ENCODE measurements around the gene WDR33.
"Not testable (repeated sequence)": the region's sequence is repeated elsewhere in the genome, so short reads cannot be mapped to it uniquely, and the experiment has no call there.

WDR33 gene

GRCh38 chr2:127759931-127760330, 51.0 kb downstream of the WDR33 start:
- DNase-seq = no peak

DNA sequence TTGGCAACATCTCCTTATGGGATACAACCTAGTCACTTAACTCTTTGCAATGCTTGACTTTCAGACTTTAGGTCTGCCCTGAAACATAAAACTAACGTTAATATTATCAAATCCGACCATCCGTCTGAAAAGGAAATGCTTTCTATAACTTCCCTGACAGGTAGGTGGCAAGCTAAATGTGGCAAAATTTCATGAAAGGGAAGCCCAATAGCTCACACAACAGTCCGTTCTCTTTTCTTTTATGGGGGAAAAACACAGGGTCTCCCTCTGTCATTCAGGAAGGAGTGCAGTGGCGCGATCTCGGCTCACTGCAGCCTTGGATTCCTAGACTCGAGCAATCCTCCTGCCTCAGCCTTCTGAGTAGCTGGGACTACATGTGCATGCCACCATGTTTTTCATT, 56.8 kb downstream of the WDR33 start:
- DNase-seq = no peak

DNA sequence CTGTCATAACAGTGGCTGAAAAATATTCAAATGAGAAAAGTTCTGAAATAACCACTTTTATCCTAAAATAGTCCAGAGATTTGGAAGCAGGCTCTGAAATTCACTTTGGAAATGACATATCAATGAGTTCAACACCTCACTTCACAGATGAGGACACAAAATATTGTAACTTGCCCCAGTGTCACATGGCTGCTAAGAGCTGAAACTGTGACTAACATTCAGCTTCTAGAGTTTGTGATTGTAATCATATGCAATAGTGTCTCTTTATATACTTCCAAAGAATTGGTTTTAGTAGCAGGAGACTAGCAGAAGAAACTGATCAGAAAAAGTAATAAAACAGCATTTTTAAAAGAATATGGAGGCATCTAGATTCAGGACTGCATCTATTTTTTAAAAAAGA, 57.6 kb downstream of the WDR33 start:
- DNase-seq = no peak

DNA sequence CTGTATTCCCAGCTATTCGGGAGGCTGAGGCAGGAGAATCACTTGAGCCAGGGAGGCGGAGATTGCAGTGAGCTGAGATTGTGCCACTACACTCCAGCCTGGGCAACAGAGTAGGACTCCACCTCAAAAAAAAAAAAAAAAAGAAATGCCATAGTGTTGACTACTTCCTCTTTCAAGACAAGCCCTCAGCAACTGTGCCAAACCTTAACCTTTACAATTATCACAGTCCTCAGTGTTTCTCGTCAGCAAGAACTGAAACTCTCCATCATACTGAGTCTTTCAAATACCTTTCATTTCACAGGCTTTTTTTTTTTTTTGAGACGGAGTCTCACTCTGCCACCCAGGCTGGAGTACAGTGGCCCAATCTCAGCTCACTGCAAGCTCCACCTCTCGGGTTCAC, 61.4 kb downstream of the WDR33 start:
- DNase-seq = not testable (repeated sequence)

DNA sequence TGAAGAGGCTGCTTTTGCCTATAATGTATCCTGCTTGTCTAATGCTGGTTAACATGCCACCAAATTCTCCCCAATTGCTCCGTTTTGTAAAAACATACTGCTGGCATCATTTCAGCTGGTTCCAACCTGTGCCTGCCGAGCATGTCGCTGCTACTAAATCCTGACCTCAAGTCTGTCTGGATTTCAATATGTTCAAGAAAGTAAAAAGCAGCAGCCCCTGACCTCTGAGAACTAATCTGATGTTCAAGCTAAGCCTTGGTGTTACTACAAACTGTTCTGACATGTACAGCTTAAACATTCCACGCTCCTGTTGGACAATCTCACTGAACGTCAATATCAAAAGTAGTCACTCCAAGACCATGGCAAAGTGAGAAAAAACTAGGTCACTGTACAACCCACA, 63.4 kb downstream of the WDR33 start:
- no peak for DNase-seq

DNA sequence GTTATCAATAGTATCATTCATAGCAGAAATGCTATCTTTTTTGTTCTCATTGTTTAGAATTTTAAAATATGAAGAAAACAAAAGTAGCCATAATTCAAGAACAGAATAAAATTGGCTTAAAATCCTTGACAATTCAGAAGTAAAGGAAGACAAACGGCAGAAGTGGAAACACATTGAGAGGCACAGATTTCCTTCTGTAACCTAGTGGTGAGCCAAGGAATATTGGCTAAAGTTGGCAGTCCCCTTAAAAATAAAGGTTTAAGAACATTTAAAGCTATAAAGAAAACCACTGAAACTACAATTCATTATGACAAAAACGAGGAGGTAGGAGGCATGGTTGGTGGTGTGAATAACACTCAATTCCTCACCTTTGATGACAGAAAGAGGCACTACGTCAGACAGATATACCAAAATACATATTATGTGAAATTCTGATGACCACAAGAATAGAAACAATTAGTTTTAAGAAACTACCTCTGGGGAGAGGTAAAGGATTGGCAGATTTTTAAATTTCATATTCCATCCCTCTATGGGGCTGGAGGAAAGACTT, 67.4 kb downstream of the WDR33 start:
- no peak for DNase-seq

DNA sequence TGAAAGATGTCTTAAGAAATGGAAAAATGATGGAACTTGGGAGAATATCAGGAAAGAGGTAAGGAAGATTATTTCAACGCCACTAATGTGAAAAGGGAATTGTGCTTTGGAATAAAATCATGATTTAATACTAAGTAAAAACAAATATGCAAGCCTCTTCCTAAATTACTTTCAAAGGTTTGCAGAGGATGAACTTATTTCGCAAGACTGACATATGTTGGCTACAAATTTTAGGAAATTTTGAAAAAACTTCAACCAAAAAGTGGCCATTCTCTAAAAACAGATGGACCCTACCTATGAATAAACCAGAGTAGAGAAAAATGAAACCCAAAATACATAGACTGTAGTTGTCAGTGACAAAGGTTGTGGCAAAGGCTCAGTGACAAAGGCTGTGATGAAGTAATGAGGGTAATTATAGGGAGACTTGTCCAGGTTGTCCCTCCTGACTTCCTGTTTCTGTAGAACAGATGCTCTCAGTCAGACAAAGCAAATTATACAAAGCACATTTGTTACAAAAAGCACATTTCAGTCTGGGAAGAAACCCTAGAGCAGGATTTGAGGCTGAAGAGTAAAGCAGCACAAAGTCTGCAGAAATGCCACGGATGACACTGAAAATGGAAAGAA, 70.2 kb downstream of the WDR33 start:
- no peak for DNase-seq

DNA sequence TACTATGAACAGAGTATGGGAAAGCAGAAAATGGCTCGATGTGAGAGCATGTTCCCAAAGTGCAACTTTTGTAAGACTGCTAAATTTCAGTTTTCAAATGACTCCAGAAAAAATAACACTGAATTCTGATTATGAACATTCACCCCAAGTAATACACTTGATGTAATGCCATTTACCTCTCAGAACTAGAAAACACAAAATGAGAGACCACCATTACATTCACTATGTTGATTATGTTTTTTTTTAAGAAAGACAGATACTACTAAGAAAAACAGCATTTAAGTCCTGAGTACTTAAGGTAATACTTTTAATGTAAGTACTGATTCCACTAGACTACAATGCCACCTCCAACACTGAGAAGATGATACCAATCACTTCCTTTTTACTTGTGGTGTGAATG, 71.2 kb downstream of the WDR33 start:
- DNase-seq = no peak

GRCh38 chr2:127737892-127738291, 73.1 kb downstream of the WDR33 start:
- no peak for DNase-seq

DNA sequence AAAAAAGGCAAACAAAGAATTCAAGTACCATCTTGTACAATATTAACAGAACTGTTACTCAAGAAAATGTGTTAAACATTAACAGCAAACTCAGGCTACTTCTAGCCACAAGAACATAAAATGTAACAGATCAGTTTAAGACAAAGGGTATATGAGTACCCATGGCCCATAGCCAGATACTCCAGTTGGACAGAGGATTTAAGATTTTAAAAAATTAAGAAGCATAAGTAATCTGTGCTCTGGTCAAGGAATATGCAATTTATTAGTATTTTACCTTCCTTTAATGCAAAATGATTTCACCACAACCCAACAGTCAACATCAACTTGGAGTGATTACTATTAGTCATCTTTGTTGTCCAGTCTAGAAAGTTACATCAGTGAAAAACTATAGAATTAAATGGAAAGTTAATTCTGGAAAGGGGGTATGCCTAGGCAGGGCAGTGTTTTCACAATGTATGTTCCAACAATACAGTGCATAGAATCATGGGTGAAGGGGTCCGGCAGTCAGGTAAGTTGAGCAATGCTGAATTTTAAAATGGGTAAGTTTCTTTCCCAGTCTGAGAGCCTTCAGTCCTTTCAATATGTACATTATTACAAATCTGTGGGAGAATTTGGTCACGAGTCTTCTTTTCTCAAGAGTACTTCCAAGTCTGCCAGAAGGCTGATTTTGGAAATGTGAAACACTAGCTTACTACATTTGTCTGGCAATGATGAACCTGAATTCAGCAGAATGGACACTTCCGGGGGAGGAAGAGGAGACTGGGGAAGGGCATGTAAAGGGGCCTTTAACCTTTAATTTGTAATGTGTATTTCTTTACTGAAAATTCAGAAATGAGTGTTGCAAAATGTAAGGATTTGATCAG, 75.2 kb downstream of the WDR33 start:
- no peak for DNase-seq

DNA sequence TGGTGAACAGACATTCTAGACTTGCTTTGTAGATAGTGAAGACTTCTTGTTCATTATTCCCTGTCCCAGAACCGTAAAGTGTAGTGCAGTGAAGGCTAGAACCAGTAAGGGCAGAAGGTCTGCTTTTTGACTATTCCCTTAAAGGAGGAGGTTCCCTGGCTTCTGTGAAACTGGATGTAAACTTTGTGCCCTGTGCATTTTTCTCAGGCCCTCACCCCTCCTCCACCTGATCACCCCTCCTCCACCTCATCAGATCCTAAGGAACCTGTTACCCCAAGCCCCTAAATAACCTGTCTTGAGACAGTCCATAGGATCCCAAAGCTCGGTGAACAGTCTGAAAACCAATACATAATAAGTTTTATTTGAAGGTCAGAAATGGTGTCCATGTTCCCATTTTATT, 75.9 kb downstream of the WDR33 start:
- no peak for DNase-seq

DNA sequence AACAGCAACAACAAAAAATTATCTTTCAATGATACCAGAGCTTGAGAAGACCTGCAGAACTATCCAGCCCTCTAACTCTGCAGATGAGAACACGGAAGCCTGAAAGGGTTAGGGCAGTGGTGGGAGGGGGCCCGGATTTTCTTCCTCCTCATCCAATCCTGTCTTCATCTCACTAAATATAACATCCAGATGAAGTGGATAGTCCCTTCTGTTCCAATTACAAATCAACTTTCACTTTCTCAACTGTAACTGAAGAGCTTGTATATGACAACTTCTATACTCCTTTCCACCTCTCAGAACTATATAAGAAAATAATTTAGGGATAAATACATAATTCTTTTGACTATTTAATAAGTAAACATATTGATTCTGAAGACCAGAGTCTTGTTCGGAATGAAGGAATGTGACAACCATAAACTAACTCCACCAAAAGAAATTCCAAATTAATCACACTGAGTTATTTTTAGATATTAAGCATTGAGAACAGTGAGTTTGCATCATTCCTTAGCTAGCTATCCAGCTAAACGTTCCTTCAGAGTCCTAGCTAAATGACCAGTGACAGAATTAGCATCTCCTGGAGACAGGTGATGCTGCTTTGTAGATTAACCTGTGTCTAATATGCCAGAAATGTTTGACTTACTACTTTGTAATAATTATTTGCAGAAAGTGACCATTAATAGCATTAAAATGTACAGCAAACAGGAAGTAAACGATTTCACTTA, 77.0 kb downstream of the WDR33 start:
- DNase-seq = no peak

GRCh38 chr2:127733113-127733815, 77.7 kb downstream of the WDR33 start:
- no peak for DNase-seq

GRCh38 chr2:127726158-127726880, 84.7 kb downstream of the WDR33 start:
- DNase-seq = no peak

DNA sequence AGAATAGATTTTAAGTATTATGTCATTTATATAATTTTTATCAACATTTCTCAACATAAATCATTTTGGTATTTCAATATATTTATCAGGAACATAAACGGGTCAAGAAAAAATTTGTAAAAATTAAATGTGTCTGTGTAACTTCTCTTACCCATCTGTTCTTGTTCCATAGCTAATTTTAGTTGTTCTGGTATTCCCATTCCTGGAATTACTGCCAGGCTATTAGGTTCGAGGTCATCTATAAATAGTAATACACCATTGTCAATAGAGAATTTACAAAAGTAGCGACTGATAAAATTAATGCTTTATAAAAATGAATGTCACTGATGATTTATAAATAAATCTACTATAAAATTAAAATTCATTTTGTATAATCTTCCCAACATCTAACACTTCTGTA, 88.2 kb downstream of the WDR33 start:
- DNase-seq = no peak

DNA sequence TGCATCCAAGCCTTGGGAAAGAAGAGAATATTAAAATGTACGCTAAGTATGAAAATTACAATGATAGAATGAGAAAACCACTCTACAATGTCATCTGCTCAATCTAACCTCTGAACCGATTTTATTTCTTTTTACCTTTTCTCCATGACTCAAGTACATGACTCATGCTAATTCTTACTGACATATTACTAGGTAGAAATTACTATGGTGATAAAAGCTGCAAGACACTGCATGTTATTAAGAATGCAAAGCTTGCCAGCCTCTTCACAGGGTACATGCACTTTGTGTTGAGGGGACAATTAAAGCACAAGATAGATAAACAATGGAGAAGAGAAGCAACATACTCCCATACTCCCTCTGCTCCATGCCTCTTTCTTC, 89.0 kb downstream of the WDR33 start:
- no peak for DNase-seq

DNA sequence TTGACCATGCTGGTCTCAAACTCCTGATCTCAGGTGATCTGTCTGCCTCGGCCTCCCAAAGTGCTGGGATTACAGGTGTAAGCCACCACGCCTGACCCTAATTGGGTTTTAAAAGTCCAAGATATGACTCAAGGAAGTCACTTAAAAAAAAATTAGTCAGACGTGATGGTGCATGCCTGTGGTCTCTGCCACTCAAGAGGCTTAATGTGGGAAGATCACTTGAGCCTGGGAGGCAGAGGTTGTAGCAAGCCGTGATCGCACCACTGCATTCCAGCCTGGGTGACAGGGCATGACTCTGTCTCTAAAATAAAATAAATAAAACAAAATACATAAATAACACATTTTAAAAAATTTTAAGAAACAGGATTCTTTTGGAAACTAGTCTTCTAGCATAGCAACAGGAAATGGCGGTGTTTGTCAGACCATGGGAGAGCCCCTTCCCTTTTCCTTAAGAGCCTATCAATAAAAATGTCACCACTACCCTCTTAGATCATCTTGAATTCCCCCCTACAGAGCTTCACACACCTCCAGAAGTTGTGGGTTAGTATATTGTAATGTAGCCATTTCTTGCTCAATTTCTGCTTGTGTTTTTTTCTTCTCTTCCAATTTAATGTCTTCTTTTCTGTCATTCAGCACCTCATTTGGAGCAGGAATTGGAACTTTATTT, 89.5 kb downstream of the WDR33 start:
- DNase-seq = no peak

GRCh38 chr2:127719301-127720218, 91.4 kb downstream of the WDR33 start:
- DNase-seq = no peak

GRCh38 chr2:127718271-127718670, 92.7 kb downstream of the WDR33 start:
- no peak for DNase-seq

- no peak for DNase-seq
Measured at GRCh38 chr2:127715778-127716449, 95.1 kb downstream of the WDR33 start.
